Keratinocyte (primary cell): ENCODE measurements around the gene ELP4.

Source experiments
- EZH2 ChIP-seq: IDR thresholded peaks from one replicate; pipeline ENCODE4 v1.6.1; 2012; ENCODE audit warnings: inconsistent platforms, mild to moderate bottlenecking, low read length, moderate library complexity
- TF ChIP-seq, protein P1 (sequence below), 3 experiments: IDR thresholded peaks in 1 of 3; conservative IDR thresholded peaks in 1 of 3; optimal IDR thresholded peaks in 1 of 3; 2 replicates in 2 of 3; 3 replicates in 1 of 3; pipeline versions ENCODE3 to v1.5.1; 2011; ENCODE audit warnings: low read length in 3 of 3, mild to moderate bottlenecking in 3 of 3, moderate library complexity in 2 of 3, control low read depth in 1 of 3, inconsistent platforms in 1 of 3; ENCODE audit not compliant: insufficient read depth in 2 of 3; ENCODE audit errors: extremely low read depth in 1 of 3

DNA sequence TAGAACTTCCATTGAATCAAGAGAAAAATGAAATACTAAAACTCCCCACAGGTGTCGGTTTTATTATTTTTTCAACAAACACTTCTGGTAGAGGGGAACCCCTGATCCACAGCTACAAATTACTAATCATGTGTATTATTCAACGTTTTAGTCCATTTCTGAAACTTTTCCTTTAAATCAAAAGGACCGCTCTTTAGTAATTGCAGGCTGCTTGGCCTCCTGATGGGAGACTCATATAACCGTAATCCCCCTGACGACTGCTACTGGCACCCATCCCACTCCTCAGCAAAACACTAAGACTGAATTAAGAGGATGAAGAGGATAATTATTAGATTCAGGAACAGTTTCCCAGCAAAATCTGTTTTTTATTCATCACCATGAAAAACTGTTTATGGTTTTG, 255.2 kb downstream of the ELP4 start:
- TF ChIP-seq, protein P1, sequence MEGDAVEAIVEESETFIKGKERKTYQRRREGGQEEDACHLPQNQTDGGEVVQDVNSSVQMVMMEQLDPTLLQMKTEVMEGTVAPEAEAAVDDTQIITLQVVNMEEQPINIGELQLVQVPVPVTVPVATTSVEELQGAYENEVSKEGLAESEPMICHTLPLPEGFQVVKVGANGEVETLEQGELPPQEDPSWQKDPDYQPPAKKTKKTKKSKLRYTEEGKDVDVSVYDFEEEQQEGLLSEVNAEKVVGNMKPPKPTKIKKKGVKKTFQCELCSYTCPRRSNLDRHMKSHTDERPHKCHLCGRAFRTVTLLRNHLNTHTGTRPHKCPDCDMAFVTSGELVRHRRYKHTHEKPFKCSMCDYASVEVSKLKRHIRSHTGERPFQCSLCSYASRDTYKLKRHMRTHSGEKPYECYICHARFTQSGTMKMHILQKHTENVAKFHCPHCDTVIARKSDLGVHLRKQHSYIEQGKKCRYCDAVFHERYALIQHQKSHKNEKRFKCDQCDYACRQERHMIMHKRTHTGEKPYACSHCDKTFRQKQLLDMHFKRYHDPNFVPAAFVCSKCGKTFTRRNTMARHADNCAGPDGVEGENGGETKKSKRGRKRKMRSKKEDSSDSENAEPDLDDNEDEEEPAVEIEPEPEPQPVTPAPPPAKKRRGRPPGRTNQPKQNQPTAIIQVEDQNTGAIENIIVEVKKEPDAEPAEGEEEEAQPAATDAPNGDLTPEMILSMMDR (optimal IDR thresholded peaks at IDR 0.05 in 1 of 3, IDR thresholded peaks at IDR 0.05 in 1 of 3, conservative IDR thresholded peaks at IDR 0.05 in 1 of 3; ENCODE audit: extremely low read depth in 1 of 3, insufficient read depth in 2 of 3, low read length in 3 of 3), result no peak
- TF ChIP-seq EZH2, result no peak
